H9 (cell line): ENCODE results near the gene PAMR1. TPM values are rescaled to one million over a fixed set of nuclear protein-coding genes. Genes with fewer than 3 reads are reported as not detected.

Experiments used
- DNase-seq: peaks from one replicate; pipeline ENCODE4 v3.0.0-alpha.2; 2017
- H2AFZ ChIP-seq: one replicate; pipeline ENCODE4 v1.6.1; 2013; ENCODE audit warnings: mild to moderate bottlenecking, low read length, control low read depth, moderate library complexity
- H2AK5ac ChIP-seq: 2 replicates; pipeline ENCODE4 v1.6.1; 2013; ENCODE audit warnings: low read length, control low read depth, mixed read lengths; ENCODE audit not compliant: insufficient read length
- H2BK120ac ChIP-seq: one replicate; pipeline ENCODE4 v1.6.1; 2013; ENCODE audit warnings: low read depth, mild to moderate bottlenecking, low read length, control low read depth, inconsistent platforms; ENCODE audit not compliant: poor library complexity, severe bottlenecking
- H2BK12ac ChIP-seq: 2 replicates; pipeline ENCODE4 v1.6.1; 2013; ENCODE audit warnings: low read length, control low read depth, mixed read lengths, low read depth; ENCODE audit not compliant: insufficient read length
- H2BK15ac ChIP-seq: 2 replicates; pipeline ENCODE4 v1.6.1; 2013; ENCODE audit warnings: low read depth, low read length, control low read depth
- H2BK20ac ChIP-seq: one replicate; pipeline ENCODE4 v1.6.1; 2013; ENCODE audit warnings: low read depth, mild to moderate bottlenecking, low read length, control low read depth, inconsistent platforms; ENCODE audit not compliant: poor library complexity, severe bottlenecking
- H2BK5ac ChIP-seq: 2 replicates; pipeline ENCODE4 v1.6.1; 2013; ENCODE audit warnings: low read length, control low read depth, mixed read lengths; ENCODE audit not compliant: insufficient read length
- H3K14ac ChIP-seq: 2 replicates; pipeline ENCODE4 v1.6.1; 2013; ENCODE audit warnings: low read length, control low read depth; ENCODE audit not compliant: insufficient read depth
- H3K18ac ChIP-seq: 2 replicates; pipeline ENCODE4 v1.6.1; 2013; ENCODE audit warnings: low read depth, mild to moderate bottlenecking, mixed read lengths, low read length, control low read depth; ENCODE audit not compliant: insufficient read length
- H3K23ac ChIP-seq: 2 replicates; pipeline ENCODE4 v1.6.1; 2013; ENCODE audit warnings: low read length, control low read depth, mixed read lengths, low read depth; ENCODE audit not compliant: insufficient read length
- H3K23me2 ChIP-seq: 2 replicates; pipeline ENCODE4 v1.6.1; 2013; ENCODE audit warnings: low read depth, mild to moderate bottlenecking, mixed read lengths, low read length, control low read depth; ENCODE audit not compliant: insufficient read length, poor library complexity, severe bottlenecking
- H3K27ac ChIP-seq: 2 replicates; pipeline ENCODE4 v1.5.1; 2013; ENCODE audit warnings: low read length, control low read depth, mixed read lengths, low read depth; ENCODE audit not compliant: insufficient read length
- H3K27me3 ChIP-seq: 2 replicates; pipeline ENCODE4 v1.6.1; 2013; ENCODE audit warnings: low read length, control low read depth, inconsistent platforms; ENCODE audit not compliant: insufficient read depth
- H3K4ac ChIP-seq: 2 replicates; pipeline ENCODE4 v1.6.1; 2013; ENCODE audit warnings: low read depth, mild to moderate bottlenecking, control low read depth, inconsistent platforms, low read length, moderate library complexity
- H3K4me1 ChIP-seq: 2 replicates; pipeline ENCODE4 v1.6.1; 2013; ENCODE audit warnings: low read length, control low read depth, inconsistent platforms; ENCODE audit not compliant: insufficient read depth
- H3K4me2 ChIP-seq: 2 replicates; pipeline ENCODE4 v1.6.1; 2013; ENCODE audit warnings: low read length, control low read depth, mixed read lengths; ENCODE audit not compliant: insufficient read length, insufficient read depth
- H3K56ac ChIP-seq: 2 replicates; pipeline ENCODE4 v1.6.1; 2013; ENCODE audit warnings: low read depth, mild to moderate bottlenecking, mixed read lengths, low read length, control low read depth; ENCODE audit not compliant: insufficient read length
- H3K79me1 ChIP-seq: 2 replicates; pipeline ENCODE4 v1.6.1; 2013; ENCODE audit warnings: low read depth, mild to moderate bottlenecking, moderate library complexity, low read length, control low read depth, inconsistent platforms; ENCODE audit not compliant: insufficient read depth, poor library complexity, severe bottlenecking
- H3K79me2 ChIP-seq: 2 replicates; pipeline ENCODE4 v1.6.1; 2013; ENCODE audit warnings: low read length, control low read depth, inconsistent platforms; ENCODE audit not compliant: insufficient read depth
- H3K9ac ChIP-seq: 2 replicates; pipeline ENCODE4 v1.6.1; 2013; ENCODE audit warnings: low read length, control low read depth, mixed read lengths; ENCODE audit not compliant: insufficient read length; ENCODE audit errors: extremely low read depth
- H3K9me3 ChIP-seq: one replicate; pipeline ENCODE4 v1.6.1; 2013; ENCODE audit warnings: low read depth, low read length, inconsistent platforms; ENCODE audit not compliant: control insufficient read depth
- H3T11ph ChIP-seq: one replicate; pipeline ENCODE4 v1.6.1; 2013; ENCODE audit warnings: mild to moderate bottlenecking, low read length, control low read depth, inconsistent platforms
- H4K20me1 ChIP-seq: one replicate; pipeline ENCODE4 v1.6.1; 2013; ENCODE audit not compliant: control insufficient read depth, insufficient read length, insufficient read depth
- H4K5ac ChIP-seq: 2 replicates; pipeline ENCODE4 v1.6.1; 2013; ENCODE audit warnings: low read depth, mild to moderate bottlenecking, mixed read lengths, low read length, control low read depth; ENCODE audit not compliant: insufficient read length
- H4K8ac ChIP-seq: replicated peaks from 2 replicates; pipeline ENCODE4 v1.6.1; 2013; ENCODE audit warnings: low read length, control low read depth, mixed read lengths, low read depth; ENCODE audit not compliant: insufficient read length
- H4K91ac ChIP-seq: 2 replicates; pipeline ENCODE4 v1.6.1; 2013; ENCODE audit warnings: low read depth, mild to moderate bottlenecking, moderate library complexity, mixed read lengths, low read length, control low read depth; ENCODE audit not compliant: insufficient read length
- H3K27ac Mint-ChIP-seq, 3 experiments: 2 replicates in 2 of 3; 3 replicates in 1 of 3; pipeline ENCODE4 v1.8.0; 2020 to 2021; ENCODE audit warnings: mixed read lengths in 3 of 3, mild to moderate bottlenecking in 1 of 3, moderate library complexity in 1 of 3
- H3K27me3 Mint-ChIP-seq: 2 replicates; pipeline ENCODE4 v1.8.0; 2021; ENCODE audit warnings: low read depth, mild to moderate bottlenecking, moderate library complexity, mixed read lengths
- H3K36me3 Mint-ChIP-seq, 3 experiments: 2 replicates in 2 of 3; 3 replicates in 1 of 3; pipeline ENCODE4 v1.8.0; 2020 to 2021; ENCODE audit warnings: low read depth in 3 of 3, mixed read lengths in 3 of 3; ENCODE audit not compliant: insufficient read depth in 1 of 3
- H3K4me1 Mint-ChIP-seq, 2 experiments: 2 replicates each; pipeline ENCODE4 v1.8.0; 2020; ENCODE audit warnings: mixed read lengths in 2 of 2
- H3K4me3 Mint-ChIP-seq, 2 experiments: 2 replicates in 1 of 2; 3 replicates in 1 of 2; pipeline ENCODE4 v1.8.0; 2020 to 2021; ENCODE audit warnings: mild to moderate bottlenecking in 2 of 2, mixed read lengths in 2 of 2, moderate library complexity in 1 of 2
- H3K9me3 Mint-ChIP-seq, 2 experiments: 2 replicates in 1 of 2; 3 replicates in 1 of 2; pipeline ENCODE4 v1.8.0; 2020; ENCODE audit warnings: mild to moderate bottlenecking in 2 of 2, mixed read lengths in 2 of 2, moderate library complexity in 1 of 2
- WGBS: extraction: QIAGEN DNeasy Blood & Tissue Kit; methylation state at CpG from one replicate; pipeline ENCODE4 v1.1.7; 2013; ENCODE audit warnings: missing lambda C conversion rate, low lambda C conversion rate, mixed read lengths; ENCODE audit not compliant: insufficient read length; ENCODE audit errors: extremely low coverage; 5-methylcytosine and 5-hydroxymethylcytosine counted together
- total RNA-seq: library from RNA; stranded (reverse); gene quantifications from 2 replicates; pipeline ENCODE4 v1.2.1, GENCODE V29; 2021
- TF ChIP-seq, protein P1 (sequence below): fragments of 200-600 bp; sonication (generic); conservative IDR thresholded peaks from 3 replicates; pipeline ENCODE4 v1.8.0; 2021; ENCODE audit warnings: antibody characterized with exemption, mild to moderate bottlenecking

Gene PAMR1
- total RNA-seq, 1 experiment from 2014 or later, result 2.4 TPM

GRCh38 chr11:35564245-35564595 is 38.8 kb upstream of the PAMR1 start:
- no peak overlapping the region for H2BK12ac ChIP-seq
- no peak overlapping the region for H3K23ac ChIP-seq
- no peaks in the 10 kb centered on the region for H4K20me1 ChIP-seq
- no peak overlapping the region for H3K27ac ChIP-seq
- no peaks in the 10 kb centered on the region for H3K23me2 ChIP-seq
- WGBS, result no CpG with 5 or more reads among the region's 4 CpGs
- H2BK15ac ChIP-seq, result no peak overlapping the region
- no peak overlapping the region for H3K14ac ChIP-seq
- H3K4me1 ChIP-seq, result 0 out of 2 replicates have a peak, but pooled peaks cover 5% of the 10 kb centered on the region
- H3K56ac ChIP-seq, result no peak overlapping the region
- TF ChIP-seq, protein P1, sequence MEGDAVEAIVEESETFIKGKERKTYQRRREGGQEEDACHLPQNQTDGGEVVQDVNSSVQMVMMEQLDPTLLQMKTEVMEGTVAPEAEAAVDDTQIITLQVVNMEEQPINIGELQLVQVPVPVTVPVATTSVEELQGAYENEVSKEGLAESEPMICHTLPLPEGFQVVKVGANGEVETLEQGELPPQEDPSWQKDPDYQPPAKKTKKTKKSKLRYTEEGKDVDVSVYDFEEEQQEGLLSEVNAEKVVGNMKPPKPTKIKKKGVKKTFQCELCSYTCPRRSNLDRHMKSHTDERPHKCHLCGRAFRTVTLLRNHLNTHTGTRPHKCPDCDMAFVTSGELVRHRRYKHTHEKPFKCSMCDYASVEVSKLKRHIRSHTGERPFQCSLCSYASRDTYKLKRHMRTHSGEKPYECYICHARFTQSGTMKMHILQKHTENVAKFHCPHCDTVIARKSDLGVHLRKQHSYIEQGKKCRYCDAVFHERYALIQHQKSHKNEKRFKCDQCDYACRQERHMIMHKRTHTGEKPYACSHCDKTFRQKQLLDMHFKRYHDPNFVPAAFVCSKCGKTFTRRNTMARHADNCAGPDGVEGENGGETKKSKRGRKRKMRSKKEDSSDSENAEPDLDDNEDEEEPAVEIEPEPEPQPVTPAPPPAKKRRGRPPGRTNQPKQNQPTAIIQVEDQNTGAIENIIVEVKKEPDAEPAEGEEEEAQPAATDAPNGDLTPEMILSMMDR, result no peak
- H2BK20ac ChIP-seq, result no peak overlapping the region
- Mint-ChIP-seq H3K4me1 (peaks cover 25 to 26% of the 10 kb centered on the region in 2 experiments; a peak in 3 of 4 replicates), H3K4me3 (no peak overlapping the region), H3K27ac (no peak overlapping the region), H3K27me3 (peaks cover 3% of the 10 kb centered on the region; the same call in 1 of the 2 replicates), H3K36me3 (peaks cover 0 to 9% (median 5%) of the 10 kb centered on the region in 3 experiments; a peak in 5 of 7 replicates), H3K9me3 (peaks cover 6 to 7% of the 10 kb centered on the region in 2 experiments; a peak in 4 of 5 replicates)
- no peak overlapping the region for H4K91ac ChIP-seq
- no peaks in the 10 kb centered on the region for H3K79me1 ChIP-seq
- no peak overlapping the region for H3K4me2 ChIP-seq
- no peak overlapping the region for H3K9ac ChIP-seq
- no peak overlapping the region for H4K5ac ChIP-seq
- H3K4ac ChIP-seq, result no peak overlapping the region
- no peaks in the 10 kb centered on the region for H3K27me3 ChIP-seq
- H4K8ac ChIP-seq, result no peak overlapping the region
- no peak overlapping the region for H2BK5ac ChIP-seq
- DNase-seq, result no peak
- no peak overlapping the region for H3K18ac ChIP-seq
- no peak overlapping the region for H2AFZ ChIP-seq
- no peak overlapping the region for H2BK120ac ChIP-seq
- no peaks in the 10 kb centered on the region for H3K79me2 ChIP-seq
- H2AK5ac ChIP-seq, result no peak overlapping the region
- no peak overlapping the region for H3T11ph ChIP-seq
- H3K9me3 ChIP-seq, result no peaks in the 10 kb centered on the region
